ENCODE measurements around the gene OR6S1.

The OR6S1 gene

GRCh38 chr14:20681348-20682126, 40.0 kb upstream of the OR6S1 start:
- peak; percentile 91 to 95 for DNase-seq (ENCODE audit: low read depth in 2 of 2)
- TF ChIP-seq CTCF (IDR thresholded peaks at IDR 0.05; ENCODE audit: low read depth, low read length), result no peak
- peak overlapping the region; percentile 82 to 91 for H3K4me3 ChIP-seq (replicated peaks in 1 of 2; ENCODE audit: low read depth in 2 of 2, low read length in 2 of 2)

DNA sequence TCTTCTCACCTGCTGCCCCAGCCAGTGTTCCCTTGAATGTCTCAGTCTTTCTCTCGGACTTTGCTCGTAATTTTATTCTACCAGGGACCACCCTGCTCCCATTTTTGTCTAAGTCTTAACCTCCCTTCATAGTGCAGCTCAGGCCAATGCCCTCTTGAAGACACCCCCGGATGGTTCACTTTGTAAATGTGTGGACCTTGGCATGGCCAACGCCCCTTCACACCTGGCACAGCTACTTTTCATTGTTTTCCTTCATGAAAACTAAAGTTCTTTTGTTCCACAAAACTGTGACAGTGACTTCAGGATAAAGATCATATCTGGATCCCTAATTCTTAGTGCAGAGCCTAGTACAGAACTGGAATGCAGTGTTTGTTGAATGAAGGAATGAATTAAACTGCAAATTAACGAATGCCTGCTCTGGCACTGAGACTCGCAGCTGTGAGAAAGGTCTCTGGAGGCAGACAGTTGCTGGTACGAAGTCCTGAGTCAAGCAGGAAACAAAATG, 39.4 kb upstream of the OR6S1 start:
- no peak for DNase-seq (ENCODE audit: low read depth in 2 of 2)
- TF ChIP-seq CTCF (IDR thresholded peaks at IDR 0.05; ENCODE audit: low read depth, low read length), result no peak
- peak overlapping the region; percentile 82 to 91 for H3K4me3 ChIP-seq (replicated peaks in 1 of 2; ENCODE audit: low read depth in 2 of 2, low read length in 2 of 2)

DNA sequence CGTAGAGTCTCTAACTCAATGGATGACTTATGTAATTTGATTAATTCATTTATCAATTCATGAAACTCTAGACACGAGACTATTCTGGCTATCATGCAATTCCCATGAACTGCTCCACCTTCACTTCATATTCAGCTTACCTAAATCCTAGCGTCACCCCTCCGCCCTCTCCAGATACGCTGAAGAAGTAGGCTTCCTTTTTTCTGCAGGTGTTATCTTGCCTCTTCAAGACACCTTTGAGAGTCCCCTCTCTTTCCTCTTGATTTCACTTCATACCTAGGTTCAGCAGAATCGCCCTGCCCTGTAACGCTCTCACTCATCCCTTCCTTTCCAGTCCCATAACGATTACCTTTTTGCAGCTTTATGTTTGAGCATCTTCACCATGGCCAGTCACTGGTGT, 38.9 kb upstream of the OR6S1 start:
- H3K4me3 ChIP-seq (replicated peaks in 1 of 2; ENCODE audit: low read depth in 2 of 2, low read length in 2 of 2), result no peak overlapping the region
- TF ChIP-seq CTCF (IDR thresholded peaks at IDR 0.05; ENCODE audit: low read depth, low read length), result no peak
- no peak for DNase-seq (ENCODE audit: low read depth in 2 of 2)

GRCh38 chr14:20679907-20680306, 38.4 kb upstream of the OR6S1 start:
- no peak overlapping the region for H3K4me3 ChIP-seq (replicated peaks in 1 of 2; ENCODE audit: low read depth in 2 of 2, low read length in 2 of 2)
- no peak for TF ChIP-seq CTCF (IDR thresholded peaks at IDR 0.05; ENCODE audit: low read depth, low read length)
- DNase-seq (ENCODE audit: low read depth in 2 of 2), result peak; percentile 43 to 53

GRCh38 chr14:20676072-20676471, 34.6 kb upstream of the OR6S1 start:
- no peak for DNase-seq (ENCODE audit: low read depth in 2 of 2)
- H3K4me3 ChIP-seq (replicated peaks in 1 of 2; ENCODE audit: low read depth in 2 of 2, low read length in 2 of 2), result no peak overlapping the region
- TF ChIP-seq CTCF (IDR thresholded peaks at IDR 0.05; ENCODE audit: low read depth, low read length), result no peak

- H3K4me3 ChIP-seq (replicated peaks in 1 of 2; ENCODE audit: low read depth in 2 of 2, low read length in 2 of 2), result no peak overlapping the region
- DNase-seq (ENCODE audit: low read depth in 2 of 2), result no peak
- no peak for TF ChIP-seq CTCF (IDR thresholded peaks at IDR 0.05; ENCODE audit: low read depth, low read length)
Measured at GRCh38 chr14:20675669-20676068, 34.2 kb upstream of the OR6S1 start.

All from cardiac fibroblast (primary cell).